ENCODE measurements around the gene ASTN1.

The ASTN1 gene

GRCh38 chr1:177045151-177045550 lies 119.4 kb downstream of the ASTN1 start:
- no peaks in the 10 kb centered on the region for H3K4me1 ChIP-seq (ENCODE audit: control insufficient read depth in 2 of 2, insufficient read depth in 2 of 2, low read length in 2 of 2)
- no peak overlapping the region for H3K4me3 ChIP-seq (ENCODE audit: low read length in 2 of 2)
- H3K27ac ChIP-seq (ENCODE audit: low read depth in 2 of 2, low read length in 2 of 2) = no peak overlapping the region
- no peaks in the 10 kb centered on the region for H3K27me3 ChIP-seq (ENCODE audit: control insufficient read depth in 2 of 2, insufficient read depth in 2 of 2, low read length in 2 of 2)
- H3K36me3 ChIP-seq (ENCODE audit: control insufficient read depth in 2 of 2, insufficient read depth in 2 of 2, low read length in 2 of 2) = no peaks in the 10 kb centered on the region
- no peak overlapping the region for H3K9ac ChIP-seq (ENCODE audit: low read depth in 1 of 2, low read length in 2 of 2)
- no peaks in the 10 kb centered on the region for H3K9me3 ChIP-seq (ENCODE audit: control insufficient read depth in 2 of 2, low read length in 2 of 2)

- no peaks in the 10 kb centered on the region for H3K27me3 ChIP-seq (ENCODE audit: control insufficient read depth in 2 of 2, insufficient read depth in 2 of 2, low read length in 2 of 2)
- no peak overlapping the region for H3K9ac ChIP-seq (ENCODE audit: low read depth in 1 of 2, low read length in 2 of 2)
- no peaks in the 10 kb centered on the region for H3K4me1 ChIP-seq (ENCODE audit: control insufficient read depth in 2 of 2, insufficient read depth in 2 of 2, low read length in 2 of 2)
- H3K36me3 ChIP-seq (ENCODE audit: control insufficient read depth in 2 of 2, insufficient read depth in 2 of 2, low read length in 2 of 2) = no peaks in the 10 kb centered on the region
- H3K9me3 ChIP-seq (ENCODE audit: control insufficient read depth in 2 of 2, low read length in 2 of 2) = no peaks in the 10 kb centered on the region
- H3K27ac ChIP-seq (ENCODE audit: low read depth in 2 of 2, low read length in 2 of 2) = no peak overlapping the region
- no peak overlapping the region for H3K4me3 ChIP-seq (ENCODE audit: low read length in 2 of 2)
These were observed 120.1 kb downstream of the ASTN1 start for GRCh38 chr1:177044390-177044789.

GRCh38 chr1:177043597-177043996 lies 120.9 kb downstream of the ASTN1 start:
- H3K9ac ChIP-seq (ENCODE audit: low read depth in 1 of 2, low read length in 2 of 2) = no peak overlapping the region
- no peaks in the 10 kb centered on the region for H3K36me3 ChIP-seq (ENCODE audit: control insufficient read depth in 2 of 2, insufficient read depth in 2 of 2, low read length in 2 of 2)
- H3K4me1 ChIP-seq (ENCODE audit: control insufficient read depth in 2 of 2, insufficient read depth in 2 of 2, low read length in 2 of 2) = no peaks in the 10 kb centered on the region
- no peak overlapping the region for H3K27ac ChIP-seq (ENCODE audit: low read depth in 2 of 2, low read length in 2 of 2)
- no peaks in the 10 kb centered on the region for H3K27me3 ChIP-seq (ENCODE audit: control insufficient read depth in 2 of 2, insufficient read depth in 2 of 2, low read length in 2 of 2)
- H3K4me3 ChIP-seq (ENCODE audit: low read length in 2 of 2) = no peak overlapping the region
- no peaks in the 10 kb centered on the region for H3K9me3 ChIP-seq (ENCODE audit: control insufficient read depth in 2 of 2, low read length in 2 of 2)

- Histone ChIP-seq H3K4me3 (ENCODE audit: low read length in 2 of 2) (no peak overlapping the region), H3K9ac (ENCODE audit: low read depth in 1 of 2, low read length in 2 of 2) (no peak overlapping the region), H3K4me1 (ENCODE audit: control insufficient read depth in 2 of 2, insufficient read depth in 2 of 2, low read length in 2 of 2) (no peaks in the 10 kb centered on the region), H3K36me3 (ENCODE audit: control insufficient read depth in 2 of 2, insufficient read depth in 2 of 2, low read length in 2 of 2) (no peaks in the 10 kb centered on the region), H3K9me3 (ENCODE audit: control insufficient read depth in 2 of 2, low read length in 2 of 2) (no peaks in the 10 kb centered on the region), H3K27me3 (ENCODE audit: control insufficient read depth in 2 of 2, insufficient read depth in 2 of 2, low read length in 2 of 2) (no peaks in the 10 kb centered on the region), H3K27ac (ENCODE audit: low read depth in 2 of 2, low read length in 2 of 2) (no peak overlapping the region)
These were observed 128.9 kb downstream of the ASTN1 start for GRCh38 chr1:177035586-177035985.

- no peaks in the 10 kb centered on the region for H3K4me1 ChIP-seq (ENCODE audit: control insufficient read depth in 2 of 2, insufficient read depth in 2 of 2, low read length in 2 of 2)
- H3K36me3 ChIP-seq (ENCODE audit: control insufficient read depth in 2 of 2, insufficient read depth in 2 of 2, low read length in 2 of 2) = no peaks in the 10 kb centered on the region
- H3K27me3 ChIP-seq (ENCODE audit: control insufficient read depth in 2 of 2, insufficient read depth in 2 of 2, low read length in 2 of 2) = no peaks in the 10 kb centered on the region
- no peaks in the 10 kb centered on the region for H3K9me3 ChIP-seq (ENCODE audit: control insufficient read depth in 2 of 2, low read length in 2 of 2)
- H3K4me3 ChIP-seq (ENCODE audit: low read length in 2 of 2) = no peak overlapping the region
- H3K27ac ChIP-seq (ENCODE audit: low read depth in 2 of 2, low read length in 2 of 2) = no peak overlapping the region
- H3K9ac ChIP-seq (ENCODE audit: low read depth in 1 of 2, low read length in 2 of 2) = no peak overlapping the region
These were observed 130.9 kb downstream of the ASTN1 start for GRCh38 chr1:177033628-177034027.

- Histone ChIP-seq H3K9me3 (ENCODE audit: control insufficient read depth in 2 of 2, low read length in 2 of 2) (no peaks in the 10 kb centered on the region), H3K27me3 (ENCODE audit: control insufficient read depth in 2 of 2, insufficient read depth in 2 of 2, low read length in 2 of 2) (no peaks in the 10 kb centered on the region), H3K4me3 (ENCODE audit: low read length in 2 of 2) (no peak overlapping the region), H3K4me1 (ENCODE audit: control insufficient read depth in 2 of 2, insufficient read depth in 2 of 2, low read length in 2 of 2) (no peaks in the 10 kb centered on the region), H3K36me3 (ENCODE audit: control insufficient read depth in 2 of 2, insufficient read depth in 2 of 2, low read length in 2 of 2) (no peaks in the 10 kb centered on the region), H3K9ac (ENCODE audit: low read depth in 1 of 2, low read length in 2 of 2) (no peak overlapping the region), H3K27ac (ENCODE audit: low read depth in 2 of 2, low read length in 2 of 2) (no peak overlapping the region)
These were observed 132.1 kb downstream of the ASTN1 start for GRCh38 chr1:177032434-177032833.

- H3K9me3 ChIP-seq (ENCODE audit: control insufficient read depth in 2 of 2, low read length in 2 of 2) = no peaks in the 10 kb centered on the region
- no peak overlapping the region for H3K9ac ChIP-seq (ENCODE audit: low read depth in 1 of 2, low read length in 2 of 2)
- no peak overlapping the region for H3K27ac ChIP-seq (ENCODE audit: low read depth in 2 of 2, low read length in 2 of 2)
- H3K4me3 ChIP-seq (ENCODE audit: low read length in 2 of 2) = no peak overlapping the region
- H3K4me1 ChIP-seq (ENCODE audit: control insufficient read depth in 2 of 2, insufficient read depth in 2 of 2, low read length in 2 of 2) = no peaks in the 10 kb centered on the region
- H3K27me3 ChIP-seq (ENCODE audit: control insufficient read depth in 2 of 2, insufficient read depth in 2 of 2, low read length in 2 of 2) = no peaks in the 10 kb centered on the region
- no peaks in the 10 kb centered on the region for H3K36me3 ChIP-seq (ENCODE audit: control insufficient read depth in 2 of 2, insufficient read depth in 2 of 2, low read length in 2 of 2)
These were observed 139.9 kb downstream of the ASTN1 start for GRCh38 chr1:177024623-177025022.

GRCh38 chr1:177023726-177024125 lies 140.8 kb downstream of the ASTN1 start:
- Histone ChIP-seq H3K27me3 (ENCODE audit: control insufficient read depth in 2 of 2, insufficient read depth in 2 of 2, low read length in 2 of 2) (no peaks in the 10 kb centered on the region), H3K4me1 (ENCODE audit: control insufficient read depth in 2 of 2, insufficient read depth in 2 of 2, low read length in 2 of 2) (no peaks in the 10 kb centered on the region), H3K4me3 (ENCODE audit: low read length in 2 of 2) (no peak overlapping the region), H3K27ac (ENCODE audit: low read depth in 2 of 2, low read length in 2 of 2) (no peak overlapping the region), H3K9ac (ENCODE audit: low read depth in 1 of 2, low read length in 2 of 2) (no peak overlapping the region), H3K9me3 (ENCODE audit: control insufficient read depth in 2 of 2, low read length in 2 of 2) (no peaks in the 10 kb centered on the region), H3K36me3 (ENCODE audit: control insufficient read depth in 2 of 2, insufficient read depth in 2 of 2, low read length in 2 of 2) (no peaks in the 10 kb centered on the region)

GRCh38 chr1:177023249-177023648 lies 141.3 kb downstream of the ASTN1 start:
- Histone ChIP-seq H3K27me3 (ENCODE audit: control insufficient read depth in 2 of 2, insufficient read depth in 2 of 2, low read length in 2 of 2) (no peaks in the 10 kb centered on the region), H3K36me3 (ENCODE audit: control insufficient read depth in 2 of 2, insufficient read depth in 2 of 2, low read length in 2 of 2) (no peaks in the 10 kb centered on the region), H3K9me3 (ENCODE audit: control insufficient read depth in 2 of 2, low read length in 2 of 2) (no peaks in the 10 kb centered on the region), H3K4me1 (ENCODE audit: control insufficient read depth in 2 of 2, insufficient read depth in 2 of 2, low read length in 2 of 2) (no peaks in the 10 kb centered on the region), H3K27ac (ENCODE audit: low read depth in 2 of 2, low read length in 2 of 2) (no peak overlapping the region), H3K4me3 (ENCODE audit: low read length in 2 of 2) (no peak overlapping the region), H3K9ac (ENCODE audit: low read depth in 1 of 2, low read length in 2 of 2) (no peak overlapping the region)

GRCh38 chr1:177021687-177022086 lies 142.8 kb downstream of the ASTN1 start:
- H3K4me3 ChIP-seq (ENCODE audit: low read length in 2 of 2) = no peak overlapping the region
- H3K27ac ChIP-seq (ENCODE audit: low read depth in 2 of 2, low read length in 2 of 2) = no peak overlapping the region
- H3K9me3 ChIP-seq (ENCODE audit: control insufficient read depth in 2 of 2, low read length in 2 of 2) = no peaks in the 10 kb centered on the region
- H3K4me1 ChIP-seq (ENCODE audit: control insufficient read depth in 2 of 2, insufficient read depth in 2 of 2, low read length in 2 of 2) = no peaks in the 10 kb centered on the region
- H3K27me3 ChIP-seq (ENCODE audit: control insufficient read depth in 2 of 2, insufficient read depth in 2 of 2, low read length in 2 of 2) = no peaks in the 10 kb centered on the region
- H3K36me3 ChIP-seq (ENCODE audit: control insufficient read depth in 2 of 2, insufficient read depth in 2 of 2, low read length in 2 of 2) = no peaks in the 10 kb centered on the region
- H3K9ac ChIP-seq (ENCODE audit: low read depth in 1 of 2, low read length in 2 of 2) = no peak overlapping the region

Data from mucosa of rectum (tissue), 2 donors.